ENCODE data around the gene CDO1.

CDO1 gene

GRCh38 chr5:115798252-115798651 lies 18.2 kb downstream of the CDO1 start:
- ChIA-PET POLR2A (no interaction called here), CTCF (interaction anchor here (1.1 kb wide), 1 partner anchor 15 kb away, joined by 3 read pairs; no protein-coding TSS in a partner anchor)
- no peak for DNase-seq (ENCODE audit: extremely low spot score)
- TF ChIP-seq CTCF (IDR thresholded peaks at IDR 0.05; ENCODE audit: control extremely low read depth, extremely low read depth, low read depth, missing control alignments) = no peak

GRCh38 chr5:115796656-115797055 lies 19.8 kb downstream of the CDO1 start:
- ChIA-PET POLR2A (no interaction called here), CTCF (interaction anchor here (0.9 to 1.3 kb wide), 3 partner anchors 9 to 246 kb away, joined by 3 to 4 read pairs (median 3); no protein-coding TSS in a partner anchor)
- no peak for DNase-seq (ENCODE audit: extremely low spot score)
- no peak for TF ChIP-seq CTCF (IDR thresholded peaks at IDR 0.05; ENCODE audit: control extremely low read depth, extremely low read depth, low read depth, missing control alignments)

GRCh38 chr5:115795700-115796099 lies 20.8 kb downstream of the CDO1 start:
- POLR2A ChIA-PET = no interaction called here
- TF ChIP-seq CTCF (IDR thresholded peaks at IDR 0.05; ENCODE audit: control extremely low read depth, extremely low read depth, low read depth, missing control alignments) = no peak
- CTCF ChIA-PET = interaction anchor here (0.9 kb wide), 1 partner anchor 247 kb away, joined by 3 read pairs; no protein-coding TSS in a partner anchor
- no peak for DNase-seq (ENCODE audit: extremely low spot score)

- ChIA-PET CTCF (interaction anchor here (0.8 to 1.3 kb wide), 4 partner anchors 9 to 72 kb away, joined by 3 to 5 read pairs (median 3); no protein-coding TSS in a partner anchor), POLR2A (no interaction called here)
- DNase-seq (ENCODE audit: extremely low spot score) = no peak
- no peak for TF ChIP-seq CTCF (IDR thresholded peaks at IDR 0.05; ENCODE audit: control extremely low read depth, extremely low read depth, low read depth, missing control alignments)
Measured at GRCh38 chr5:115788440-115788839, 28.0 kb downstream of the CDO1 start.

- DNase-seq (ENCODE audit: extremely low spot score) = no peak
- TF ChIP-seq CTCF (IDR thresholded peaks at IDR 0.05; ENCODE audit: control extremely low read depth, extremely low read depth, low read depth, missing control alignments) = no peak
- POLR2A ChIA-PET = no interaction called here
- CTCF ChIA-PET = interaction anchor here (1.0 to 1.6 kb wide), 3 partner anchors 10 to 71 kb away, joined by 3 to 5 read pairs (median 3); no protein-coding TSS in a partner anchor
Measured at GRCh38 chr5:115787426-115787825, 29.0 kb downstream of the CDO1 start.

GRCh38 chr5:115785381-115786065 lies 30.9 kb downstream of the CDO1 start:
- CTCF ChIA-PET = interaction anchor here (1.1 to 1.7 kb wide), 5 partner anchors 8 to 20 kb away, joined by 3 to 5 read pairs (median 5); no protein-coding TSS in a partner anchor
- TF ChIP-seq CTCF (IDR thresholded peaks at IDR 0.05; ENCODE audit: control extremely low read depth, extremely low read depth, low read depth, missing control alignments) = no peak
- POLR2A ChIA-PET = no interaction called here
- DNase-seq (ENCODE audit: extremely low spot score) = no peak
